GM23248 (cell line): ENCODE results near the gene NUDT4. TPM values are rescaled to one million over a fixed set of nuclear protein-coding genes. Genes with fewer than 3 reads are reported as not detected.
A peak's percentile ranks its signal among the peaks of the same experiment; 100 is the strongest.

Source experiments
- DNase-seq: peaks from one replicate; pipeline ENCODE4 v3.0.0-alpha.2; 2015
- H2AFZ ChIP-seq: fragments of 200-600 bp; sonication (generic); 2 replicates; pipeline ENCODE4 v1.6.1; 2016; ENCODE audit warnings: antibody characterized with exemption
- H3F3A ChIP-seq: fragments of 200-600 bp; sonication (generic); 2 replicates; pipeline ENCODE4 v1.6.1; 2016; ENCODE audit warnings: mild to moderate bottlenecking, antibody characterized with exemption, mixed run types; ENCODE audit not compliant: insufficient read depth
- H3K27ac ChIP-seq: fragments of 200-600 bp; sonication (generic); 2 replicates; pipeline ENCODE4 v1.5.1; 2016; ENCODE audit warnings: mild to moderate bottlenecking
- H3K27me3 ChIP-seq: fragments of 200-600 bp; sonication (generic); replicated peaks from 2 replicates; pipeline ENCODE4 v1.6.1; 2016; ENCODE audit warnings: mild to moderate bottlenecking; ENCODE audit not compliant: insufficient read depth
- H3K36me3 ChIP-seq: fragments of 200-600 bp; sonication (generic); 2 replicates; pipeline ENCODE4 v1.6.1; 2016; ENCODE audit warnings: low read depth, mild to moderate bottlenecking
- H3K4me1 ChIP-seq: fragments of 200-600 bp; sonication (generic); 2 replicates; pipeline ENCODE4 v1.6.1; 2016; ENCODE audit warnings: mild to moderate bottlenecking; ENCODE audit not compliant: insufficient read depth
- H3K4me2 ChIP-seq: fragments of 200-600 bp; sonication (generic); one replicate; pipeline ENCODE4 v1.6.1; 2016; ENCODE audit warnings: mild to moderate bottlenecking; ENCODE audit not compliant: unreplicated experiment
- H3K4me3 ChIP-seq: fragments of 200-600 bp; sonication (generic); 2 replicates; pipeline ENCODE4 v1.5.1; 2016; ENCODE audit warnings: mild to moderate bottlenecking
- H3K79me2 ChIP-seq: fragments of 200-600 bp; sonication (generic); 2 replicates; pipeline ENCODE4 v1.6.1; 2016; ENCODE audit warnings: mild to moderate bottlenecking; ENCODE audit not compliant: insufficient read depth
- H3K9ac ChIP-seq: fragments of 200-600 bp; sonication (generic); 2 replicates; pipeline ENCODE4 v1.6.1; 2016; ENCODE audit warnings: mild to moderate bottlenecking
- H3K9me2 ChIP-seq: fragments of 200-600 bp; sonication (generic); 2 replicates; pipeline ENCODE4 v1.6.1; 2016; ENCODE audit warnings: mixed run types, mild to moderate bottlenecking, moderate library complexity; ENCODE audit not compliant: insufficient read depth
- H3K9me3 ChIP-seq: fragments of 200-600 bp; sonication (generic); one replicate; pipeline ENCODE4 v1.6.1; 2017; ENCODE audit warnings: low read depth
- H4K20me1 ChIP-seq: fragments of 200-600 bp; sonication (generic); 2 replicates; pipeline ENCODE4 v1.6.0; 2016; ENCODE audit not compliant: insufficient read depth
- EZH2 ChIP-seq: fragments of 200-600 bp; sonication (generic); IDR thresholded peaks from 2 replicates; pipeline ENCODE4 v1.6.1; 2018; ENCODE audit warnings: antibody characterized with exemption, mild to moderate bottlenecking; ENCODE audit not compliant: insufficient read depth, poor library complexity, severe bottlenecking
- EZH2phosphoT487 ChIP-seq: fragments of 200-600 bp; sonication (generic); IDR thresholded peaks from 2 replicates; pipeline ENCODE4 v1.6.1; 2018; ENCODE audit warnings: antibody characterized with exemption, moderate library complexity, mild to moderate bottlenecking, low read depth; ENCODE audit not compliant: insufficient read depth
- WGBS, 2 experiments: methylation state at CpG; one replicate each; pipeline ENCODE4 v1.1.6; 2015 to 2017; ENCODE audit warnings: low lambda C conversion rate in 2 of 2, low coverage in 1 of 2; ENCODE audit errors: missing lambda C conversion rate in 2 of 2; 5-methylcytosine and 5-hydroxymethylcytosine counted together
- in situ Hi-C: fragments of 300-500 bp; cut with MboI; formaldehyde crosslinking; loops from 2 replicates; pipeline ENCODE4 v1.15.0; 2020
- polyA plus RNA-seq: library from polyadenylated mRNA; unstranded; fragments of >200 nt; fragmentation: Nextera tagmentation; extraction: Ambion mirVana; gene quantifications from 2 replicates; pipeline ENCODE4 v1.2.1, GENCODE V29; 2016
- total RNA-seq: library from RNA; depleted of rRNA; stranded (reverse); fragments of >200 nt; shearing (Covaris generic); gene quantifications from 2 replicates; pipeline ENCODE4 v1.2.3, GENCODE V29; 2014

Gene NUDT4
- total and polyA plus RNA-seq, 2 experiments from 2014 or later, result 37.2 to 47.8 TPM

- Histone ChIP-seq H3K9me2 (no peaks in the 10 kb centered on the region), H3K4me3 (no peak overlapping the region), H3F3A (no peaks in the 10 kb centered on the region), H3K27ac (peak overlapping the region; percentile 49), H3K9me3 (no peaks in the 10 kb centered on the region), H4K20me1 (0 out of 2 replicates have a peak, but pooled peaks cover 6% of the 10 kb centered on the region), H2AFZ (no peak overlapping the region), H3K9ac (no peak overlapping the region), H3K79me2 (peaks cover 95% of the 10 kb centered on the region), H3K4me2 (peak overlapping the region; percentile 47), H3K27me3 (no peaks in the 10 kb centered on the region), H3K4me1 (peaks cover 14% of the 10 kb centered on the region), H3K36me3 (no peaks in the 10 kb centered on the region)
- TF ChIP-seq EZH2phosphoT487 (no peak), EZH2 (no peak)
- peak; percentile 83 for DNase-seq
- WGBS, 2 experiments, result 46 to 50% methylated on average over 2 of the region's 2 CpGs
- in situ Hi-C loops, result no loop called here
Measured at GRCh38 chr12:93387780-93388179, 10.1 kb downstream of the NUDT4 start.

GRCh38 chr12:93390031-93390430 is 12.3 kb downstream of the NUDT4 start:
- Histone ChIP-seq H3K9me3 (no peaks in the 10 kb centered on the region), H2AFZ (no peak overlapping the region), H3K4me1 (peaks cover 14% of the 10 kb centered on the region), H3F3A (no peaks in the 10 kb centered on the region), H3K36me3 (no peaks in the 10 kb centered on the region), H3K27me3 (no peaks in the 10 kb centered on the region), H3K27ac (no peak overlapping the region), H3K9me2 (no peaks in the 10 kb centered on the region), H3K9ac (no peak overlapping the region), H4K20me1 (0 out of 2 replicates have a peak, but pooled peaks cover 6% of the 10 kb centered on the region), H3K79me2 (peaks cover 93% of the 10 kb centered on the region), H3K4me3 (no peak overlapping the region), H3K4me2 (no peak overlapping the region)
- DNase-seq, result no peak
- whole genome bisulfite sequencing, 2 experiments, result 81 to 86% methylated on average over 5 of the region's 5 CpGs
- in situ Hi-C loops, result loop anchor here (10.0 kb wide), 1 partner anchor 405 kb away; no protein-coding TSS in a partner anchor
- TF ChIP-seq EZH2phosphoT487, result no peak
- no peak for TF ChIP-seq EZH2

- no peak overlapping the region for H3K4me2 ChIP-seq
- H3F3A ChIP-seq, result no peaks in the 10 kb centered on the region
- no peaks in the 10 kb centered on the region for H3K36me3 ChIP-seq
- H3K9me2 ChIP-seq, result no peaks in the 10 kb centered on the region
- no peak for DNase-seq
- no peak overlapping the region for H3K9ac ChIP-seq
- H3K27ac ChIP-seq, result no peak overlapping the region
- H3K4me1 ChIP-seq, result peaks cover 14% of the 10 kb centered on the region
- H4K20me1 ChIP-seq, result 0 out of 2 replicates have a peak, but pooled peaks cover 6% of the 10 kb centered on the region
- H3K27me3 ChIP-seq, result no peaks in the 10 kb centered on the region
- no peaks in the 10 kb centered on the region for H3K9me3 ChIP-seq
- peaks cover 93% of the 10 kb centered on the region for H3K79me2 ChIP-seq
- no peak for TF ChIP-seq EZH2phosphoT487
- no peak for TF ChIP-seq EZH2
- WGBS, 2 experiments, result 95 to 96% methylated on average over 5 of the region's 5 CpGs
- H2AFZ ChIP-seq, result no peak overlapping the region
- in situ Hi-C loops, result loop anchor here (10.0 kb wide), 1 partner anchor 406 kb away; no protein-coding TSS in a partner anchor
- no peak overlapping the region for H3K4me3 ChIP-seq
Measured at GRCh38 chr12:93390549-93391297, 13.0 kb downstream of the NUDT4 start.

GRCh38 chr12:93393425-93393824 is 15.7 kb downstream of the NUDT4 start:
- Histone ChIP-seq H3K79me2 (peaks cover 91% of the 10 kb centered on the region), H4K20me1 (0 out of 2 replicates have a peak, but pooled peaks cover 6% of the 10 kb centered on the region), H3K4me3 (no peak overlapping the region), H3K4me2 (no peak overlapping the region), H3K27ac (no peak overlapping the region), H3K9me3 (no peaks in the 10 kb centered on the region), H3K9me2 (no peaks in the 10 kb centered on the region), H2AFZ (no peak overlapping the region), H3K9ac (no peak overlapping the region), H3K4me1 (peaks cover 2% of the 10 kb centered on the region; the same call in 1 of the 2 replicates), H3F3A (peaks cover 8% of the 10 kb centered on the region), H3K36me3 (peaks cover 13% of the 10 kb centered on the region; the same call in 1 of the 2 replicates), H3K27me3 (no peaks in the 10 kb centered on the region)
- in situ Hi-C loops, result loop anchor here (10.0 kb wide), 1 partner anchor 409 kb away; no protein-coding TSS in a partner anchor
- DNase-seq, result no peak
- no peak for TF ChIP-seq EZH2phosphoT487
- no peak for TF ChIP-seq EZH2
- WGBS, 2 experiments, result 55 to 56% methylated on average over 2 of the region's 2 CpGs
